HS-27A (cell line): ENCODE data around the gene ZFYVE19.
"Not testable (repeated sequence)": the region's sequence is repeated elsewhere in the genome, so short reads cannot be mapped to it uniquely, and the experiment has no call there.

ENCODE experiments used
- DNase-seq: peaks from one replicate; pipeline ENCODE4 v3.0.0-alpha.2; 2012; ENCODE audit warnings: low read depth, missing footprints

The ZFYVE19 gene

DNA sequence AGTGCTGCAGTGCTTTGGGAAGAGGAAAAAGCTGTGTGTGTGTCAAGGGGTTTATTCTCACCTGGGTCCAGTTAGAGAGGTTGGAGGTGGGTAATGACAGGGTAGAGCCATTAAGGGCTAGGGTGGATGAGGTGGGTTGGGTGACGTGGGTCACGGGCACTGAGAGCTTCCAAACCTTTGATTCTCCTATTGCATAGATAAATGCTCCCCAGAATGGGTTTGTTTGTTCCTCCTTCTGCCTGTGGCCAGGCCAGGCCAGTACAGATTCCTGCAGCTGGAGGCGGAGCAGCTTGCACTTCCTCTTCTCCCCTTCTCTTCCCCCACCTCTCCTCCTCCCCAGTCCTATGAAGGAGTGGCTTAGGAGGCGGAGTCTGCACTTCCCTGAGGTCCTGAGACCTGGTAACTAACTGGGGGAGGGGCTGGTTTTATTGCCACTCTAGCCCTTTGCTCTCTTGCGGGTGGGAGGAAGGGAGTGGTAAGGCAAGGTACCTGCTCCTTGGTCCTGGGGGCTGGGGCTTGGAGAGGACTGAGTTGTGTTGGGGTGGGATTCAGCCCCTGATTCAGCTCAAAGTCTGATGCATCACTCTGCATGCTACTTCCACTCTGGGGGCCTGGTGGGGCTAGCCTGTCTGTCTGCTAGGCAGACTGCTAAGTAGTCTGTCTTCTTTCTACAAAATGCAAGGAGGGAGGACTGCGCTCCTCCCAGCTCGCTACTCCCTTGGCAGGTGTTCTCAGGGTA is 40.5 kb downstream of the ZFYVE19 start:
- no peak for DNase-seq

DNA sequence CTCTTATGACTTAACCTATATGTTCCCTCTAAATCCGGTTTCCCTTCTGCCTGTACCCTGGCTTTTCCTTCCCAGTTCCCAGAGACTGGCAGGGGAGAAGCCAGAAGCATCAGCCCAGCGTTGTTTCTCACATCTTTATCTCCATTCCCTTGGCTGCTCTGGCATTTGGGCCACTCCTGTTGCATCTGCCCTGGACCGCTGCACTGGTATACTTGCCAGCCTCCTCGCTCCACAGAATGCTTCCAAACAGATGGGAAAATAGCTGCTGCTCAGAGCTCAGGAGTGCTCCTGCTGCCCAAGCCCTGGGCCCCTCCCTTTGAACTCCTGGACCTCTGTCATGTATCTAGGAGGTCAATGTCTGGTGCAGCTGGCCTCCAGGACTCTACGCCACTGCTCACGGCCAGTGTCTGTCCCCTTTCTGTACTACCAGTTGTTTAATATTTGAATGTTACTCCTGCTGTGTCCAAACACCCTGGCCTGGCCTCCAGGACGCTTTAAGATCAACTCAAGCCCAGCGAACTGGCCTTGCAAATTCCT is 43.8 kb downstream of the ZFYVE19 start:
- no peak for DNase-seq

DNA sequence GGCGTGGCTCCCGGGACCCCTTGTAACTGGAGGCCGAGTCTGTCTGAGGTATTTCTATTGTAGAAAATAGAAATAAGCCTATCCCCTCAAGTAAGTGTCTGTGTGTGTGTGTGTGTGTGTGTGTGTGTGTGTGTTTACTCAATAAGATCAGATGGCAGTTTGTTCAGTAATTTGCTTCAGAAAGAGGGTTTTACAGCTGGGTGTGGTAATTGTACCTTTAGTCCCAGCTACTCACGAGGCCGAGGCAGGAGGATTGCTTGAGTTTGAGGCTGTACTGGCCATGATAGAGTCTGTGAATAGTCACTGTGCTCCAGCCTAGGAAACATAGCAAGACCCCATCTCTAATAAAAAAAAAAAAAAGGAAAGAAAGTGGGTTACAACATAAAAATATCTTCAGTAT is 45.6 kb downstream of the ZFYVE19 start:
- no peak for DNase-seq

DNA sequence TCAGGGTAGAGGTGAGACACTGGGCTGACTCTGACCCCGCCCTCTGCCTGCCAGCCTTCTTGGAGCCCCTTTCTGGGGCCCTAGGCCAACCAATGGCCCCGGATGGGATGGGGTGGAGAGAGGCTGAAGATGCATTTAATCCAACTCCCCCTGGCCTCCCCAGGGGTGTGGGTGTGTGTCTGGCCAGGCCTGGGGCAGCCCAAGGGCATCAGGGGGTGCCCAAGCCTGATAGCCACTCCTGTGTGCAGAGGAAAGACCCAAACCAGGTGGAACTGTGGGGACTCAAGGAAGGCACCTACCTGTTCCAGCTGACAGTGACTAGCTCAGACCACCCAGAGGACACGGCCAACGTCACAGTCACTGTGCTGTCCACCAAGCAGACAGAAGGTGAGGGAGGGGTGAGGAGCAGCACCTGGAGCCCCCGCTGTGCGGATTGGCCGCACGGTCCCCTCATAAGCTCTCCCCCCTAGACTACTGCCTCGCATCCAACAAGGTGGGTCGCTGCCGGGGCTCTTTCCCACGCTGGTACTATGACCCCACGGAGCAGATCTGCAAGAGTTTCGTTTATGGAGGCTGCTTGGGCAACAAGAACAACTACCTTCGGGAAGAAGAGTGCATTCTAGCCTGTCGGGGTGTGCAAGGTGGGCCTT is 46.5 kb downstream of the ZFYVE19 start:
- DNase-seq, result no peak

DNA sequence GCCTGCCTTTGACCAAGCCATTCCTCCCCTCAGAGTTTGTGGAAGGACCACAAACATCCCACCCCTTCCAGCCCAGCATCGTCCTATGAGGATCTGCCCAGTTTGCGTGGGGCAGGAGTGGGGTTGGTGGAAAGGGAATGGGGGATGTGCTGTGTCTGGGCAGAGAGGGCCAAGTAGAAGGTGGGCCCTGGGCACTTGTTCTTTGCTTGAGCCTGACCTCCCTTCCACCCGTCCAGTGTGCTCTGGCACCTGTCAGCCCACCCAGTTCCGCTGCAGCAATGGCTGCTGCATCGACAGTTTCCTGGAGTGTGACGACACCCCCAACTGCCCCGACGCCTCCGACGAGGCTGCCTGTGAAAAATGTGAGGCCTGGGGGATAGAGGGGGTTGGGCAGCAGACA is 47.3 kb downstream of the ZFYVE19 start:
- DNase-seq, result no peak

DNA sequence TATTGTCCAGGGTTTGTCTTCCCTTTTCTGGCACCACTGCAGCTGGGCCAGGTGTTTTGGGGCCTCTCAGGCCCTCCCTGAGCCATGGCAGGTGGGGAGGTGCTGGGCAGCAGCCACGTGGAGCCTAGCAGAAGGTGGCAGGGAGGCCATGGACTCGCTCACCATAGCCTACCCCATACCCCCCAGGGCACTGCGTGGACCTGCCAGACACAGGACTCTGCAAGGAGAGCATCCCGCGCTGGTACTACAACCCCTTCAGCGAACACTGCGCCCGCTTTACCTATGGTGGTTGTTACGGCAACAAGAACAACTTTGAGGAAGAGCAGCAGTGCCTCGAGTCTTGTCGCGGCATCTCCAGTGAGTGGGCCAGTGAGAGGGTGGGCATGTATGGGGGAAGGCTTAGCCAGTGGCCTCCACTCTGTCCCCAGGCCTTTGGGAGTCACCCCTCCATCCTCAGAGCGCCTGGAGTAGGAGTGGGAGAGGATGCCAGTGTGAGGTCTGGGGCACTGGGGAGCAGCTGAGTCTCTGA is 48.9 kb downstream of the ZFYVE19 start:
- no peak for DNase-seq

DNA sequence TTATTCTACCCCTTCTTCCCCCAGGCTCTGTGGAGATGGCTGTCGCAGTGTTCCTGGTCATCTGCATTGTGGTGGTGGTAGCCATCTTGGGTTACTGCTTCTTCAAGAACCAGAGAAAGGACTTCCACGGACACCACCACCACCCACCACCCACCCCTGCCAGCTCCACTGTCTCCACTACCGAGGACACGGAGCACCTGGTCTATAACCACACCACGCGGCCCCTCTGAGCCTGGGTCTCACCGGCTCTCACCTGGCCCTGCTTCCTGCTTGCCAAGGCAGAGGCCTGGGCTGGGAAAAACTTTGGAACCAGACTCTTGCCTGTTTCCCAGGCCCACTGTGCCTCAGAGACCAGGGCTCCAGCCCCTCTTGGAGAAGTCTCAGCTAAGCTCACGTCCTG is 49.9 kb downstream of the ZFYVE19 start:
- DNase-seq, result no peak

DNA sequence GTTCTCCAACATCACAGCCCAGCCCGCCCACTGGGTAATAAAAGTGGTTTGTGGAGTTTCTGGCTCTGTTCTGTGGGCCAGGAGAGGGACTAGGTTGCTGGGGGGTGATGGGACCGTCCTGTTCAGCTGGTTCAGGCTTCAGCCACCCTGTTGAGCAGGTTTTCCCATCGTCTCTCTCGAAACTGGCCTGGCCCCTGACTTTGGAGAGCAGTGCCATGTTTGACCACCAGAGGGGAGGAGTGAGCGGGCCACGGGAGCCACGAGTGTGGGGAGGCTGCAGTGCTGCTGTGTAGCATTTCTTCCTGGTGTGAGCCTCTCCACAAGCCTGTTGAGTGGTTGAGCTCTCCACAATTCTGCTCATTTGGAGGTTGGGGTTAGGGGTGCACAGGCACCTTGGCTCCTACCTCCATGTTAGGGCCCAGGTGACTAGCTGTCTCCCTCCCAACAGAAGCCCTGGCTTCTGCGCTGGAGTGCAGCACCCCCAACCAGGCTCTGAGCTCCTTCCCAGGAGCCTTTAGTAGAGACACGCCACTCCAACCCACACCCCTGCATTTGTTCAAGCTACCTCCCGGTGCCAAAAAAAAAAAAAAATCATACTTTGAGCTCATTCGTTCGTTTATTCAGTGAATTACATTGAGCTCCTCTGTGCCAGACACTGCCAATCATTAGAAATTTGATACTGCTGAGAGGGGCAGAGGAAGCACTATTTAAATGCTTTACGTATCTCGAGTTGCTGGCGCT is 50.9 kb downstream of the ZFYVE19 start:
- peak; percentile 27 for DNase-seq

DNA sequence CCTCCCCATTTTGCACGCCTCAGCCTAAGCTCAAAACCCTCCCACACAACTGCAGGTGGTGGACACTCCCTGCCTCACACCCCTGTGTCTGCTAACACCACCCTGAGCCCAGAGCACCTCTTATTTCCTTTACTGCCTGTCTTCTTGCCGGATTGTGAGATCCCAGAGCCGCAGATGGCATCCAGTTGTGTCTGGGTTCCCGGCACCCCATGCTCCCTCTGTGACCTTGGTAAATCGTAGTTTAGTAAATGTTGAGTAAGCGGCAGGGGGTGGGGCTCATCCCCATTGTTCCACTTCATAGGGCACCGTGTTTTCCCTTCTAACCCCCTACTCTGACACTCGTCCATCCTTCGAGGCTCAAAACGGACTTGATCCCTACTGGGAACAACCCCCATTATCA is 51.8 kb downstream of the ZFYVE19 start:
- DNase-seq, result no peak

DNA sequence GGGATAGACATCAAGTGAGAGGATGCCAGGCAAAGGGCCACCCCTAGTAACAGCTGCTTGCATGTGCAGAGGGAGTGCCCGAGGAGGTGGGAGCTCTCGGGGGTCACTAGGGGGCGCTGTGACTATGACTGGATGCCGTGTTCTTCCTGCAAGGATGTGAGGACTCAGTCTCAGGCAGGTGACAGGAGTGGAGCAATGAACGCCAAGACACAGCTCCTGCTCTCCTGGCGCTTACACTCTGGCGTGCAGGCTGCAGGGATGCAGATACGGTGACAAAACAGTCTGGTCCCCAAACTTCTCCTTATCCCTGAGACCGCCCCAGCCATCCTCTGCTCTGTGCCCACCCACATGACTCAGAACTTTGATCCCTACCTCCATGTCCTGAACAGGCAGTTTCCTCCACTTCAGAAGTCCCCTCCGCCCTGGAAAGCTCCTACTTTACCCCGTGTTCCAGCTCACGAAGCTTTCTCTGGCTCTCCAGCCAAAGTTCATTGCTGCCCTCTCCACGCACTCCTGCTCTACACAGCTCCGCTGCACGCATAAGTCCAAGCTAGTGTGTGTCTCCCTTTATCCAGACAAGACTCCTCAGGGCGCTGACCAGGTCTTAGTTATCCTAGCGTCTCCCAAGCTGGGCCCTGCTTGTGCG is 52.4 kb downstream of the ZFYVE19 start:
- no peak for DNase-seq

DNA sequence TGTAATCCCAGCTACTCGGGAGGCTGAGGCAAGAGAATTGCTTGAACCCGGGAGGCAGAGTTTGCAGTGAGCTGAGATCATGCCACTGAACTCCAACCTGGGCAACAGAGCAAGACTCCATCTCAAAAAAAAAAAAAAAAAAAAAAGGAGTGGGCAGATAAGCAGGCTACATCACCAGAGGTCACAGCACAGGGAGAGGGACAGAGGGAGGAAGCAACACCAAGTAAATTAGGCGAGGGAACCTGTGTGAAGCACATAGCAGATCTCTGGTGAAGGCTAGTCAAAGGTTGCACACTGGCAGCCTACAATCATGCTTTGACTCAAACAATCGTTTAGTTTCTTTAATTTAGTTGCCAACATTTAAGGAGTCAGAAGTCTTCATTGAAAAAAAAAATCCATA is 54.3 kb downstream of the ZFYVE19 start:
- DNase-seq, result not testable (repeated sequence)

DNA sequence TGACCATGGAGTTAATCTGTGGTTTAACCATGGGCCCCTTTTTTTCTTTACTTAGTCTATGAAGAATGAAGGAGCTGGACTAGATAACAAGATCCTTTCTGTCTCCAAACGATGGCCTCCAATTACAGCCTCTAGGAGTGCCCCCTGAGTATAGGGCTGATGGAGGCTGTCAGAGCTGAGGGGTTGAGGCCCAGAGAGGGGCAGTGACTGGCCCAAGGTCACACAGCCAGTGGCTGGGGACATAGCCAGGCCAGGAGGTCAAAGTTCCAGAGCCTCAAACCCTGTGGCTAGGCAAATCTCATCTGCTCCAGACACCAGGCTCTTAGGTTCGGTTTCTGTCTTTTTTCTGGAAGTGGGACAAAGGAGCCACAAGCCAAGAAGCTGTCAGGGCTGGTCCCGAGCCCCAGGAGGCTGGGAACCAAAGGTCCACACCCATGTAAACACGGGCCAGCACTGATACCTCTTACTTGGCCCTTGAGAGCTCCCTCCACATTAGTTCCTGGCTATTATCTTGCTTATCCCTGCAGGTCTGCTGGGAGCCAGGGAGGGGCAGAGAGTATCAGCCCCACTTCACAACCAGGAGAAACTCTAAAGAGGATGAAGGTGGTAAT is 56.9 kb downstream of the ZFYVE19 start:
- DNase-seq, result no peak
